H1 (cell line): Measurements from ENCODE around the gene PTPRT.

Source experiments
- BRCA1 ChIP-seq: IDR thresholded peaks from 2 replicates; pipeline ENCODE4 v1.6.1; 2012; ENCODE audit warnings: low read depth, low read length, improper control_type of control experiment
- CTCF ChIP-seq, 3 experiments: IDR thresholded peaks; 1 replicate in 2 of 3; 2 replicates in 1 of 3; pipeline versions ENCODE4 v1.5.1 to v1.6.1; 2011; ENCODE audit warnings: low read length in 3 of 3, mild to moderate bottlenecking in 3 of 3, inconsistent platforms in 2 of 3, low read depth in 1 of 3, moderate library complexity in 1 of 3; ENCODE audit not compliant: insufficient read depth in 1 of 3; ENCODE audit errors: control extremely low read depth in 1 of 3
- EZH2 ChIP-seq: fragments of 200-600 bp; sonication (generic); IDR thresholded peaks from 2 replicates; pipeline ENCODE4 v1.7.1; 2012; ENCODE audit warnings: low read depth, mild to moderate bottlenecking, moderate library complexity, low read length, inconsistent platforms; ENCODE audit not compliant: severe bottlenecking
- MAFK ChIP-seq: IDR thresholded peaks from 2 replicates; pipeline ENCODE4 v1.6.1; 2012; ENCODE audit warnings: low read depth, mild to moderate bottlenecking, improper control_type of control experiment, low read length
- POLR2A ChIP-seq, 2 experiments: IDR thresholded peaks; 1 replicate in 1 of 2; 2 replicates in 1 of 2; pipeline ENCODE4 v1.6.1; 2011; ENCODE audit warnings: low read depth in 2 of 2, low read length in 2 of 2, mild to moderate bottlenecking in 2 of 2; ENCODE audit errors: control extremely low read depth in 1 of 2
- USF2 ChIP-seq: IDR thresholded peaks from 2 replicates; pipeline ENCODE4 v1.6.1; 2011; ENCODE audit warnings: low read length, improper control_type of control experiment

GRCh38 chr20:43210901-43211300 is 21.2 kb upstream of the PTPRT start:
- TF ChIP-seq BRCA1, result no peak
- no peak for TF ChIP-seq CTCF (IDR thresholded peaks at IDR 0.05; ENCODE audit: control extremely low read depth in 1 of 3, insufficient read depth in 1 of 3, low read depth in 1 of 3, low read length in 3 of 3)
- no peak for TF ChIP-seq EZH2
- TF ChIP-seq POLR2A (IDR thresholded peaks at IDR 0.05; ENCODE audit: control extremely low read depth in 1 of 2, low read depth in 2 of 2, low read length in 2 of 2), result no peak
- no peak for TF ChIP-seq USF2
- no peak for TF ChIP-seq MAFK
